HCT116 (cell line): ENCODE data around the gene IGFBP7. TPM values are rescaled to one million over a fixed set of nuclear protein-coding genes. Genes with fewer than 3 reads are reported as not detected.

ENCODE experiments used
- ATAC-seq: fragments of 200-7000 bp; cut with Tn5 transposase; 2 replicates; pipeline ENCODE4 v1.9.1; 2020; ENCODE audit warnings: mild to moderate bottlenecking, moderate library complexity
- BruUV-seq: library from RNA; stranded (reverse); fragments of 400-500 nt; replicated peaks from 2 replicates; lab custom pipeline; 2021; lab: Mats Ljungman, UMichigan
- CTCF ChIA-PET: fragments of 300-600 bp; sonication (Branson Sonifier 250); formaldehyde crosslinking; loops from one replicate; lab custom pipeline; 2021; ENCODE audit warnings: antibody characterized with exemption; lab: Charles Lee
- POLR2A ChIA-PET: fragments of 300-600, 350-600 bp; sonication (Branson Sonifier 250); formaldehyde crosslinking; loops from one replicate; lab custom pipeline; 2021; ENCODE audit warnings: antibody characterized with exemption; lab: Charles Lee
- RAD21 ChIA-PET, 2 experiments: fragments of 300-600 bp; sonication (Branson Sonifier 250); formaldehyde crosslinking; loops; one replicate each; lab custom pipeline; 2023; ENCODE audit warnings: low total read pairs in 2 of 2; ENCODE audit not compliant: uncharacterized antibody in 2 of 2, unreplicated experiment in 2 of 2, low non-redundant PET in 1 of 2; lab: Charles Lee
- DNase-seq: peaks from one replicate; pipeline ENCODE4 v3.0.0-alpha.2; 2010; ENCODE audit warnings: low read depth, low spot score
- H2AFZ ChIP-seq: fragments of 200-600 bp; shearing (Covaris generic), sonication (generic); 2 replicates; pipeline ENCODE4 v1.6.1; 2017; ENCODE audit warnings: low read depth, mixed run types, mixed read lengths, antibody characterized with exemption, low read length; ENCODE audit not compliant: poor library complexity, severe bottlenecking
- H3K27ac ChIP-seq: 2 replicates; pipeline ENCODE4 v1.5.1; 2012; ENCODE audit warnings: low read depth, low read length
- H3K27me3 ChIP-seq: fragments of 200-600 bp; sonication (generic); 2 replicates; pipeline ENCODE4 v1.6.1; 2016; ENCODE audit warnings: mixed run types, low read length, mixed read lengths; ENCODE audit not compliant: insufficient read depth
- H3K36me3 ChIP-seq, 2 experiments: fragments of 200-500 bp in 1 of 2; fragments of 200-600 bp in 1 of 2; sonication (Bioruptor generic) in 1 of 2; sonication (generic) in 1 of 2; 2 replicates each; pipeline versions ENCODE4 v1.5.1 to v1.6.1; 2014 to 2016; ENCODE audit warnings: low read length in 2 of 2, inconsistent platforms in 1 of 2, mixed read lengths in 1 of 2, mixed run types in 1 of 2; ENCODE audit not compliant: insufficient read depth in 2 of 2, control insufficient read depth in 1 of 2
- H3K4me1 ChIP-seq, 2 experiments: fragments of 200-600 bp in 1 of 2; sonication (generic) in 1 of 2; 2 replicates each; pipeline versions ENCODE4 v1.5.1 to v1.6.1; 2012 to 2017; ENCODE audit warnings: low read length in 2 of 2, inconsistent platforms in 1 of 2, mild to moderate bottlenecking in 1 of 2, mixed read lengths in 1 of 2, mixed run types in 1 of 2, moderate library complexity in 1 of 2; ENCODE audit not compliant: insufficient read depth in 2 of 2, control insufficient read depth in 1 of 2
- H3K4me2 ChIP-seq: fragments of 200-600 bp; sonication (generic); 2 replicates; pipeline ENCODE4 v1.6.1; 2017; ENCODE audit warnings: mixed run types, low read length, mixed read lengths
- H3K4me3 ChIP-seq, 2 experiments: fragments of 200-600 bp in 1 of 2; sonication (generic) in 1 of 2; replicated peaks in 1 of 2; 2 replicates each; pipeline ENCODE4 v1.5.1; 2011 to 2016; ENCODE audit warnings: low read length in 2 of 2, control low read depth in 1 of 2, low read depth in 1 of 2, mild to moderate bottlenecking in 1 of 2, mixed read lengths in 1 of 2, mixed run types in 1 of 2
- H3K79me2 ChIP-seq: fragments of 200-600 bp; sonication (generic); 2 replicates; pipeline ENCODE4 v1.6.1; 2017; ENCODE audit warnings: mild to moderate bottlenecking, mixed run types, low read length, moderate library complexity, mixed read lengths; ENCODE audit not compliant: insufficient read depth
- H3K9ac ChIP-seq: fragments of 200-600 bp; sonication (generic); 2 replicates; pipeline ENCODE4 v1.6.1; 2016; ENCODE audit warnings: low read length, mixed read lengths
- H3K9me2 ChIP-seq: fragments of 200-600 bp; sonication (generic), shearing (Covaris generic); 2 replicates; pipeline ENCODE4 v1.6.1; 2017; ENCODE audit warnings: mixed run types, mild to moderate bottlenecking, moderate library complexity; ENCODE audit not compliant: insufficient read depth
- H3K9me3 ChIP-seq, 2 experiments: fragments of 200-500 bp in 1 of 2; fragments of 200-600 bp in 1 of 2; sonication (Bioruptor generic) in 1 of 2; sonication (generic) in 1 of 2; 2 replicates each; pipeline ENCODE4 v1.6.1; 2014 to 2017; ENCODE audit warnings: low read length in 2 of 2, mixed read lengths in 2 of 2, inconsistent platforms in 1 of 2, low read depth in 1 of 2, mild to moderate bottlenecking in 1 of 2, mixed run types in 1 of 2, moderate library complexity in 1 of 2; ENCODE audit not compliant: control insufficient read depth in 1 of 2, insufficient read depth in 1 of 2
- H4K20me1 ChIP-seq: fragments of 200-600 bp; sonication (generic), shearing (Covaris generic); 2 replicates; pipeline ENCODE4 v1.6.1; 2017; ENCODE audit warnings: mixed run types, mild to moderate bottlenecking, moderate library complexity; ENCODE audit not compliant: insufficient read depth
- CBX3 ChIP-seq: IDR thresholded peaks from 2 replicates; pipeline ENCODE4 v1.6.1; 2012; ENCODE audit warnings: low read depth
- CEBPB ChIP-seq: IDR thresholded peaks from 2 replicates; pipeline ENCODE4 v1.6.1; 2012; ENCODE audit warnings: low read depth
- EGR1 ChIP-seq: IDR thresholded peaks from 2 replicates; pipeline ENCODE4 v1.6.1; 2012; ENCODE audit warnings: low read depth
- EZH2phosphoT487 ChIP-seq: fragments of 200-600 bp; IDR thresholded peaks from 2 replicates; pipeline ENCODE4 v1.6.1; 2018; ENCODE audit warnings: antibody characterized with exemption, borderline replicate concordance
- FOSL1 ChIP-seq: IDR thresholded peaks from 2 replicates; pipeline ENCODE4 v1.6.1; 2012; ENCODE audit warnings: low read depth
- JUND ChIP-seq: IDR thresholded peaks from 2 replicates; pipeline ENCODE4 v1.6.1; 2012
- POLR2AphosphoS5 ChIP-seq: IDR thresholded peaks from 2 replicates; pipeline ENCODE4 v1.6.1; 2011; ENCODE audit warnings: mild to moderate bottlenecking, low read depth, low read length, moderate library complexity
- SIN3A ChIP-seq: IDR thresholded peaks from 2 replicates; pipeline ENCODE4 v1.6.1; 2012; ENCODE audit warnings: low read depth
- SRF ChIP-seq: IDR thresholded peaks from 2 replicates; pipeline ENCODE4 v1.6.1; 2012; ENCODE audit warnings: low read depth
- ZFX ChIP-seq: fragments of 450-650 bp; IDR thresholded peaks from 2 replicates; pipeline ENCODE4 v1.6.1; 2017
- ZNF274 ChIP-seq: fragments of 200-500 bp; sonication (Bioruptor generic); IDR thresholded peaks from 2 replicates; pipeline ENCODE4 v1.6.1; 2014; ENCODE audit warnings: mild to moderate bottlenecking, low read depth, low read length, inconsistent platforms
- intact Hi-C: fragments of 100-400 bp; cut with micrococcal nuclease; formaldehyde crosslinking; loops from 2 replicates; pipeline ENCODE4 v1.10.0; 2022
- total RNA-seq: library from RNA; stranded (reverse); gene quantifications from one replicate; pipeline ENCODE4 v1.2.1, GENCODE V29; 2021; ENCODE audit not compliant: unreplicated experiment
- TF ChIP-seq, protein P1 (sequence below): IDR thresholded peaks from 2 replicates; pipeline ENCODE4 v1.6.1; 2012; ENCODE audit warnings: low read depth
- TF ChIP-seq, protein P2 (sequence below): IDR thresholded peaks from 2 replicates; pipeline ENCODE4 v1.6.1; 2011; ENCODE audit warnings: mild to moderate bottlenecking, low read length, moderate library complexity; ENCODE audit not compliant: insufficient replicate concordance; ENCODE audit errors: extremely low read depth
- TF ChIP-seq, protein P3 (sequence below), 3 experiments: fragments of 200-600 bp in 1 of 3; sonication (generic) in 1 of 3; IDR thresholded peaks in 2 of 3; conservative IDR thresholded peaks in 1 of 3; 2 replicates each; pipeline ENCODE4 v1.5.1; 2012 to 2017; ENCODE audit warnings: low read depth in 2 of 3, low read length in 2 of 3, antibody characterized with exemption in 1 of 3, borderline replicate concordance in 1 of 3, control low read depth in 1 of 3, mild to moderate bottlenecking in 1 of 3, mixed read lengths in 1 of 3, mixed run types in 1 of 3, moderate library complexity in 1 of 3; ENCODE audit not compliant: insufficient read depth in 1 of 3
- TF ChIP-seq, protein P4 (sequence below): IDR thresholded peaks from 2 replicates; pipeline ENCODE4 v1.6.1; 2012
- TF ChIP-seq, protein P5 (sequence below): IDR thresholded peaks from 2 replicates; pipeline ENCODE4 v1.6.1; 2012

Gene IGFBP7
- total RNA-seq, 1 experiment from 2014 or later: 0.91 TPM

DNA sequence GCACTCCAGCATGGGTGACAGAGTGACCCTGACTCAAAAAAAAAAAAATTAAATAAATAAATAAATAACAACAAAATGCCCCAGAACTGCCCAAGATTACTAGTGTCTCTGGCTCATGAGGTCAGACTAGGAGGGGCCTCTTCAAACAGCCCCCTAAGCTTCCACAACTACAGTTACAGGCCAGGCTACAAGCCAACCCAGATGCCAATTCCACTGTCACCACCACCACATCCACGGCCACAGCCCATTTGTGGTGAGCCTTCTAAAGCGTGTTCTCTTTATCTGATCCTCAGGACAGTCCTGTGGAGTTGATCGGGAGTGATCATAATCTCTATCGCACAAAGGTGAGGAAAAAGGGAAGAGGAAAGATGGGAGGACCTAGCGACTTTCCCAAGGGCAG is 36.6 kb downstream of the IGFBP7 start:
- Histone ChIP-seq H3K9me2 (no peaks in the 10 kb centered on the region), H3K79me2 (no peaks in the 10 kb centered on the region), H3K9me3 (no peaks in the 10 kb centered on the region), H4K20me1 (no peaks in the 10 kb centered on the region), H3K27me3 (peaks cover 10% of the 10 kb centered on the region), H3K27ac (no peak overlapping the region)
- RAD21 ChIA-PET: no interaction called here
- DNase-seq: no peak
- BruUV-seq: no TSS peak
- TF ChIP-seq, protein P1, sequence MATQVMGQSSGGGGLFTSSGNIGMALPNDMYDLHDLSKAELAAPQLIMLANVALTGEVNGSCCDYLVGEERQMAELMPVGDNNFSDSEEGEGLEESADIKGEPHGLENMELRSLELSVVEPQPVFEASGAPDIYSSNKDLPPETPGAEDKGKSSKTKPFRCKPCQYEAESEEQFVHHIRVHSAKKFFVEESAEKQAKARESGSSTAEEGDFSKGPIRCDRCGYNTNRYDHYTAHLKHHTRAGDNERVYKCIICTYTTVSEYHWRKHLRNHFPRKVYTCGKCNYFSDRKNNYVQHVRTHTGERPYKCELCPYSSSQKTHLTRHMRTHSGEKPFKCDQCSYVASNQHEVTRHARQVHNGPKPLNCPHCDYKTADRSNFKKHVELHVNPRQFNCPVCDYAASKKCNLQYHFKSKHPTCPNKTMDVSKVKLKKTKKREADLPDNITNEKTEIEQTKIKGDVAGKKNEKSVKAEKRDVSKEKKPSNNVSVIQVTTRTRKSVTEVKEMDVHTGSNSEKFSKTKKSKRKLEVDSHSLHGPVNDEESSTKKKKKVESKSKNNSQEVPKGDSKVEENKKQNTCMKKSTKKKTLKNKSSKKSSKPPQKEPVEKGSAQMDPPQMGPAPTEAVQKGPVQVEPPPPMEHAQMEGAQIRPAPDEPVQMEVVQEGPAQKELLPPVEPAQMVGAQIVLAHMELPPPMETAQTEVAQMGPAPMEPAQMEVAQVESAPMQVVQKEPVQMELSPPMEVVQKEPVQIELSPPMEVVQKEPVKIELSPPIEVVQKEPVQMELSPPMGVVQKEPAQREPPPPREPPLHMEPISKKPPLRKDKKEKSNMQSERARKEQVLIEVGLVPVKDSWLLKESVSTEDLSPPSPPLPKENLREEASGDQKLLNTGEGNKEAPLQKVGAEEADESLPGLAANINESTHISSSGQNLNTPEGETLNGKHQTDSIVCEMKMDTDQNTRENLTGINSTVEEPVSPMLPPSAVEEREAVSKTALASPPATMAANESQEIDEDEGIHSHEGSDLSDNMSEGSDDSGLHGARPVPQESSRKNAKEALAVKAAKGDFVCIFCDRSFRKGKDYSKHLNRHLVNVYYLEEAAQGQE: no peak
- no peak for TF ChIP-seq EGR1
- TF ChIP-seq, protein P2, sequence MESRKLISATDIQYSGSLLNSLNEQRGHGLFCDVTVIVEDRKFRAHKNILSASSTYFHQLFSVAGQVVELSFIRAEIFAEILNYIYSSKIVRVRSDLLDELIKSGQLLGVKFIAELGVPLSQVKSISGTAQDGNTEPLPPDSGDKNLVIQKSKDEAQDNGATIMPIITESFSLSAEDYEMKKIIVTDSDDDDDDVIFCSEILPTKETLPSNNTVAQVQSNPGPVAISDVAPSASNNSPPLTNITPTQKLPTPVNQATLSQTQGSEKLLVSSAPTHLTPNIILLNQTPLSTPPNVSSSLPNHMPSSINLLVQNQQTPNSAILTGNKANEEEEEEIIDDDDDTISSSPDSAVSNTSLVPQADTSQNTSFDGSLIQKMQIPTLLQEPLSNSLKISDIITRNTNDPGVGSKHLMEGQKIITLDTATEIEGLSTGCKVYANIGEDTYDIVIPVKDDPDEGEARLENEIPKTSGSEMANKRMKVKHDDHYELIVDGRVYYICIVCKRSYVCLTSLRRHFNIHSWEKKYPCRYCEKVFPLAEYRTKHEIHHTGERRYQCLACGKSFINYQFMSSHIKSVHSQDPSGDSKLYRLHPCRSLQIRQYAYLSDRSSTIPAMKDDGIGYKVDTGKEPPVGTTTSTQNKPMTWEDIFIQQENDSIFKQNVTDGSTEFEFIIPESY: no peak
- no peak for TF ChIP-seq SRF
- no peak for TF ChIP-seq EZH2phosphoT487
- TF ChIP-seq, protein P3, sequence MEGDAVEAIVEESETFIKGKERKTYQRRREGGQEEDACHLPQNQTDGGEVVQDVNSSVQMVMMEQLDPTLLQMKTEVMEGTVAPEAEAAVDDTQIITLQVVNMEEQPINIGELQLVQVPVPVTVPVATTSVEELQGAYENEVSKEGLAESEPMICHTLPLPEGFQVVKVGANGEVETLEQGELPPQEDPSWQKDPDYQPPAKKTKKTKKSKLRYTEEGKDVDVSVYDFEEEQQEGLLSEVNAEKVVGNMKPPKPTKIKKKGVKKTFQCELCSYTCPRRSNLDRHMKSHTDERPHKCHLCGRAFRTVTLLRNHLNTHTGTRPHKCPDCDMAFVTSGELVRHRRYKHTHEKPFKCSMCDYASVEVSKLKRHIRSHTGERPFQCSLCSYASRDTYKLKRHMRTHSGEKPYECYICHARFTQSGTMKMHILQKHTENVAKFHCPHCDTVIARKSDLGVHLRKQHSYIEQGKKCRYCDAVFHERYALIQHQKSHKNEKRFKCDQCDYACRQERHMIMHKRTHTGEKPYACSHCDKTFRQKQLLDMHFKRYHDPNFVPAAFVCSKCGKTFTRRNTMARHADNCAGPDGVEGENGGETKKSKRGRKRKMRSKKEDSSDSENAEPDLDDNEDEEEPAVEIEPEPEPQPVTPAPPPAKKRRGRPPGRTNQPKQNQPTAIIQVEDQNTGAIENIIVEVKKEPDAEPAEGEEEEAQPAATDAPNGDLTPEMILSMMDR (IDR thresholded peaks at IDR 0.05 in 2 of 3, conservative IDR thresholded peaks at IDR 0.05 in 1 of 3; ENCODE audit: borderline replicate concordance in 1 of 3, insufficient read depth in 1 of 3, low read depth in 2 of 3, low read length in 2 of 3): no peak
- TF ChIP-seq, protein P4, sequence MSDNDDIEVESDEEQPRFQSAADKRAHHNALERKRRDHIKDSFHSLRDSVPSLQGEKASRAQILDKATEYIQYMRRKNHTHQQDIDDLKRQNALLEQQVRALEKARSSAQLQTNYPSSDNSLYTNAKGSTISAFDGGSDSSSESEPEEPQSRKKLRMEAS: no peak
- TF ChIP-seq, protein P5, sequence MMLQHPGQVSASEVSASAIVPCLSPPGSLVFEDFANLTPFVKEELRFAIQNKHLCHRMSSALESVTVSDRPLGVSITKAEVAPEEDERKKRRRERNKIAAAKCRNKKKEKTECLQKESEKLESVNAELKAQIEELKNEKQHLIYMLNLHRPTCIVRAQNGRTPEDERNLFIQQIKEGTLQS: no peak
- no peak for TF ChIP-seq ZFX
- no peak for TF ChIP-seq CEBPB
- TF ChIP-seq FOSL1: no peak
- TF ChIP-seq ZNF274: no peak
- no peak for TF ChIP-seq JUND
- no peak for TF ChIP-seq CBX3
- no peak for TF ChIP-seq SIN3A
- no peak for TF ChIP-seq POLR2AphosphoS5
- TF ChIP-seq, all 23 proteins: peak for 0
- Histone ChIP-seq H3K9ac (no peak overlapping the region), H3K4me2 (no peak overlapping the region), H2AFZ (no peak overlapping the region), H3K4me1 (peaks cover 9 to 19% of the 10 kb centered on the region in 2 experiments; a peak in 2 of 4 replicates), H3K36me3 (no peaks in the 10 kb centered on the region), H3K4me3 (no peak overlapping the region)
- ATAC-seq: no peak
- CTCF ChIA-PET: no interaction called here
- intact Hi-C loops: no loop called here
- POLR2A ChIA-PET: no interaction called here
